H1 (cell line): Measurements from ENCODE around the gene UBA3. TPM values are rescaled to one million over a fixed set of nuclear protein-coding genes. Genes with fewer than 3 reads are reported as not detected.

Source experiments
- ATF3 ChIP-seq: IDR thresholded peaks from 2 replicates; pipeline ENCODE4 v1.6.1; 2011; ENCODE audit warnings: low read depth, mild to moderate bottlenecking, low read length; ENCODE audit not compliant: insufficient read depth
- BCL11A ChIP-seq, 2 experiments: IDR thresholded peaks; one replicate each; pipeline ENCODE4 v1.6.1; 2011; ENCODE audit warnings: low read depth in 2 of 2, low read length in 2 of 2, mild to moderate bottlenecking in 2 of 2
- EP300 ChIP-seq, 2 experiments: IDR thresholded peaks; 1 replicate in 1 of 2; 2 replicates in 1 of 2; pipeline ENCODE4 v1.6.1; 2011 to 2012; ENCODE audit warnings: low read depth in 2 of 2, low read length in 2 of 2, mild to moderate bottlenecking in 2 of 2, borderline replicate concordance in 1 of 2, inconsistent platforms in 1 of 2, moderate library complexity in 1 of 2
- POLR2AphosphoS5 ChIP-seq: IDR thresholded peaks from 2 replicates; pipeline ENCODE4 v1.6.1; 2011; ENCODE audit warnings: low read depth, low read length
- SP1 ChIP-seq: IDR thresholded peaks from 2 replicates; pipeline ENCODE4 v1.6.1; 2011; ENCODE audit warnings: low read depth, low read length
- polyA plus RNA-seq, 7 experiments: library from polyadenylated mRNA; depleted of rRNA in 3 of 7; stranded (reverse) in 5 of 7; unstranded in 2 of 7; fragments of >200 nt in 5 of 7; fragments of 200-250 nt in 2 of 7; gene quantifications; 1 replicate in 5 of 7; 2 replicates in 1 of 7; 4 replicates in 1 of 7; pipeline versions ENCODE4 v1.2.1 to v1.2.3, GENCODE V29; 2011 to 2013; ENCODE audit warnings: missing spikeins in 2 of 7, mixed read lengths in 2 of 7
- total RNA-seq: library from RNA; stranded (reverse); fragmentation: NEBNext Ultra II Directional; extraction: Animal tissue kit (Norgen Biotek cat#: 25700); gene quantifications from 2 replicates; pipeline ENCODE4 v1.2.1, GENCODE V29; 2021

UBA3 gene
- total and polyA plus RNA-seq, 2 of the 8 experiments (the other 6 are each of a cell fraction or from before 2014, with no cell fraction given), result 40.8 to 97.8 TPM

- TF ChIP-seq BCL11A (IDR thresholded peaks at IDR 0.05; ENCODE audit: low read depth in 2 of 2, low read length in 2 of 2) (no peak), POLR2AphosphoS5 (no peak), EP300 (IDR thresholded peaks at IDR 0.05; ENCODE audit: borderline replicate concordance in 1 of 2, low read depth in 2 of 2, low read length in 2 of 2) (no peak), SP1 (no peak), ATF3 (no peak)
Observed at GRCh38 chr3:69016102-69016501, 64.1 kb downstream of the UBA3 start (continued).
